Sciatic nerve (tissue), 2 donors: ENCODE measurements around the gene CRIP2. TPM values are rescaled to one million over a fixed set of nuclear protein-coding genes. Genes with fewer than 3 reads are reported as not detected.

Experiments
- ATAC-seq: fragments of 200-7000 bp; cut with Tn5 transposase; one replicate; pipeline ENCODE4 v1.9.1; 2020; ENCODE audit warnings: mild to moderate bottlenecking, moderate library complexity
- DNase-seq: peaks from one replicate; pipeline ENCODE4 v3.0.0-alpha.2; 2020; ENCODE audit warnings: low spot score
- intact Hi-C: fragments of 100-400 bp; cut with DNase I; formaldehyde crosslinking; loops from one replicate; pipeline ENCODE4 v1.14.2; 2022
- total RNA-seq: library from RNA; stranded (reverse); fragmentation: NEBNext Ultra II Directional; extraction: Animal tissue kit (Norgen Biotek cat#: 25700); gene quantifications from one replicate; pipeline ENCODE4 v1.2.1, GENCODE V29; 2021
- donor health status: DM: no; HTN: no; CAD: no.
- donor health status: DM: no; HTN: no; CAD: no.

Gene CRIP2
- total RNA-seq, 1 donor from 2014 or later, result 172 TPM

DNA sequence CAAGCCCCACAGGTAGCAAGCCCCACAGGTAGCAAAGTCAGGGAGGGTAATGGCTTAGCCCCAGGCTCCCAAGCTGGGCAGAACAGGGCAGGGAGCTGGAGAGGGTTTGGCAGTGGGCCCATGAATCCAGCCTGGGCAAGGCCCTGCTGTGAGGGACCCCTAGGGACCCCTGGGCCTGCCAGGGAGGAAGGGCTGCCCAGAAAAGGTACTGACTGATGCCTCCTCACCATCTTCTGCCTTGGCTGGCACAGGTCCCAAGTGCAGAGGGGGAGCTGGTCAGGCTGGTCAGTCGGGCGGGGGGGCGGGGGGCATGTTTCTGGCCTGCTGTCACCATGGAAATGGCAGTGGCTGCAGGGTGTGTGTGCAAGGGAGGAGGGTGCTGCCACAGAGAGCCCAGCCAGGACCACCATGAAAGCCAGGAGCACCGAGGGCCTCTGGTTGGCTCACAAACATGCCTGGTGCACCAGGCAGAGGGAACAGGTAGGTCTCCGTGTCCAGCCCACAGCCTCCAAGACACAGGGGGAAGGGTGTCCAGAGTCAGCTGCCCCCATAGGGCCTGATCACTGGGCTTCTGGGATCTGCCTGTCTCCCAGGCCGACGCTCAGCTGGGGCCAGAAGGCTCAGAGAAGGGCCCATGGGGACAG, 1.5 kb upstream of the CRIP2 start:
- ATAC-seq (no peak), DNase-seq (no peak)
- intact Hi-C loops, result no loop called here

DNA sequence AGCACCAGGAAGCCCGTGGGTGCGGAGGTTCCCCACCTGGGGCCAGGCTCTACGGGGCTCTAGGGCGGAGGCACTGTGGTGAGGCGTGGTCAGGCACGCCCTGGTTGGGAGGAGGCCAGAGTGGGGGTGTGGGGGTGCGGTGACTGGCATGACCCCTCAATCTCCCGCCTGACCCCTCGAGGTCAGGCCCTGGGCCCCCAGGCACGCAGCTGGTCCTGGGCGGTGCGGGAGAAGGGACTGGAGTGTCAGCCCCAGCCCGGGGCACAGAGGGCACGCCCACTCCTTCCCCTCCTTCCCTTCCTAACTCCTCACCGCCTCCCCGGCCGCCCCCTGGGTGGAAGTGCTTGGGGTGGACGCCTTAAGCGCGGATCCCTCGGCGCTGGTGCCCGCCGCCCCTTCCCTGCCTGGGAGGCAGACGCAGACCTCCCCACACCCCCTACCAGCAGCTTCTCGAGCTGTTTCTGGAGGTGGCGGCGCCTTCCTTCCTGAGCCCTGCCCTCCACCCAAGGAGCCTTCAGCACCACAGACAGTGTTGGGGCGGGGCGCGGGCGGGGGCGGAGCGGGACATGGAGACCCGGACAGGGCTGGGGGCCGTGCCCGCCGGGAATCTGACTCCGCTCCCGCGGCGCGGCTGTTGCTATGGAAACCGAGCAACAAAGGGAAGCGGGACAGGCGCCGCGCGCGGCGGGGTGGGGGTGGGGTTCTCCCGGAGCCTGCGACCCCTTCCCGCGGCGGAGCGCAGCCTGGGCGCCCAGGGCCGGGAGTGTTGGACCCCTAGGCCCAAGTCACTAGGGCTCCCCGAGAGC, 741 bp upstream of the CRIP2 start:
- intact Hi-C loops, result no loop called here
- ATAC-seq, result peak; percentile 40
- DNase-seq, result peak; percentile 89

DNA sequence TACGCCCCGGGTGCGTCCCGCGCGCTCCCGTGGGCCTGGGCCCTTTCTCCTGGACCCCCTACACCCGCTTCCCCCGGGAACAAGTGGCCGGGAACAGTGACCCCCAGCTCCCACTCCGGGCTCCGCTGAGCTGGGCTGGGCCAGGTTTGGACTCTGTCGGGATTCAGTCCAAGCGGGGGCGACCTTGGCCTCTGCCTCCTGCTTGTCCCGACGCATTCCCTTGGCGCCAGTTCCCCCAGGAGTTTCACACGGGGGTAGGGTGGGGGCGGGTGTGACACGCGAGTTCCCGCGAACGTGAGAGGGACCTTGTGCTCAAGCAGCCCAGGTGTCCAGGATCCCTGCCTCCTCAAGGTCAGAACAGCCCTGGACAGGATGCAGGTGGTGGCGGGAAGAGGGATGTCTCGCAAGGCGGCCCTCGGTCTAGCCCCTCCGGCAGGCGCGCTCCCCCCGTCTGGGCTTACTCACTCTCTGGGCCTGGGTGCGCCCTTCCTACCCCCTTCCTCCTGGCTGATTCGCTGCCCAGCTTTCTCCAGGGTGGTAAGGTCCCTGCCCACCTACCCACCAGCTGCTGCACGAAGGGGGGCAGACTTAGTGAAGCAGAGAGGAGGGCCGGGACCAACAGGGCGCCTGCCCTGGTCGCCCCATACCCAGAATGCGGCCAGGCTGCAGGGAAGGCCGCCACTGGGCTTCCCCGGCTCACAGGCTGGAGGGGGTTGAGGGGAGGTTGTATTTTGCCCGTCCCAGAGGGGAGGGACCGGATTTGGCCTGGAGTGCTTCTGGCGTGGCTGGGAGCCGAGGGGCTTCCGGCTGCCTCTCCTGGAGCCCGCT, 862 bp downstream of the CRIP2 start:
- ATAC-seq (peak; percentile 9), DNase-seq (no peak)
- intact Hi-C loops, result no loop called here

DNA sequence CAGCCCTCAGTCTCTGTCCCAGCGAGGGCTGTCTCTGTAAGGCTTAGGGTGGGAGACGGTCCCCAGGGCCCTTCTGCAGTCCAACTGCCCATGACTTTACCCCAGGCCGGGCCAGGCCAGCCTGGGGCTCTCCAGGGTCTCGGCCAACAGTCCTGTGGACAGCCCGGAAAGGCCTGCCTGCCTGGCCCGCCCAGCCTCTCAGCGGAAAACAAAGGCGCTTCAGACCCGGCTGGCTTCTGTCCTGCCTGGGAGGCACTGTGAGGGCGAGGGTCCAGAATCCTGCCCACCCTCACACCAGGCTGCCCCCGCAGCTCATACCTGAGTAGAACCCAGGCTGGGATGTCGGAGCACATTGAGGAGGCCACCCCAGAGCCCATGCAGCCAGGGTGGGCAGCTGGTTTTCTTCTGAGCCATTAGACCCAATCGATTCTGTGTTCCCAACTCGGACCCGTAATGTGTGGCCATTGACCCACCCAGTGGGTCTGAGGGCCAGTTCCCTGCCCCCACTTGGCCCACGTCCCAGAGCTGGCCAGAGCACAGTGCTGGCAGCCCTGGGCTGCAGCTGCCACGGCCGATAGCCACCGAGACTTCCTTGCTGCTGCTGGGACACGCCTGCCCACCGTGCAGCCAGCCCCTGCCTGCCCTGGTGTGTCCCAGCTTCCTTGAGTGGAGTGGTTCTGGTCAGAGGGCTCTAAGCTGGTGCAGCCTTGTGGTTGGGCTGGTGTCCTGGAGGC, 1.6 kb downstream of the CRIP2 start:
- ATAC-seq (peak; percentile 46), DNase-seq (no peak)
- intact Hi-C loops, result no loop called here

DNA sequence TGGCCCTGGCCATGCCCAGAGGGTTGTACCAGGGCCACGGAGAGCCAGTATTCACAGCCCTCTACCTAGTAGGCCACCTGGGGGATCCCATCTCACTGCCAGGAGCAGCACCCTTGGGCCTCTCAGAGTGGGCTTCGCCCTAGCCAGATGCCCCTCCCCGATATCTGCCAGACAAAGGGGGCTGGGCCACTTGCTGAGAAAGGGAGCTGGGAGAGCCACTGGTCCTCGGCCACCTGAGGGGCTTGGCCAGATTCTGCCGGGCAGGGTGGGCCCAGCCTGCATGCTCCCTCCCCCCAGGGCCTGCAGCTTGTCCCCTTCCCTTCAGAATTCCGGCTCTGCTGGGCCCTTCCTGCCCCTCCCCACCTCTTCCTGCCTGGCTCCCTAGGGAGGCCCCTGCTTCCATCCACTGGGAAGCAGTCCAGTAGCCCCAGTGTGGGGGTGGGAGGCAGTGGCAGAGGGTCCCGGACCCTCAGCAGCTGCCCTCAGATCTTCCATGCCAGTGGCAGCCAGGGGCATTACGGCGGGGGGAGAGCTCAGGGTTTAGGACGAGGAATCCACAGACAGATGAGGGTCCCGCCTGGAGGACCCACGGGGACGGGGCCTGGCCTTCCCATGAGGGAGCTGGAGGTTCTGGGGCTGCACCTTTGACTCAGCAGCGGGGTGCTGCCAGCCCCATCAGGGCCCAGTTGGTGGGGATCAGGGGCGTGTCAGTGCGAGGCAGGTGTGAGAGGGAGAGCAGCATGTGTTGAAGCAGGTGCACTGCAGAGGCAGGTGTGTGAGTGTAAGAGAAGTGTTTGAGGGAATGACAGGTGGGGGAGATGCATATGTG, 2.4 kb downstream of the CRIP2 start:
- intact Hi-C loops, result no loop called here
- no peak for DNase-seq
- ATAC-seq, result no peak

DNA sequence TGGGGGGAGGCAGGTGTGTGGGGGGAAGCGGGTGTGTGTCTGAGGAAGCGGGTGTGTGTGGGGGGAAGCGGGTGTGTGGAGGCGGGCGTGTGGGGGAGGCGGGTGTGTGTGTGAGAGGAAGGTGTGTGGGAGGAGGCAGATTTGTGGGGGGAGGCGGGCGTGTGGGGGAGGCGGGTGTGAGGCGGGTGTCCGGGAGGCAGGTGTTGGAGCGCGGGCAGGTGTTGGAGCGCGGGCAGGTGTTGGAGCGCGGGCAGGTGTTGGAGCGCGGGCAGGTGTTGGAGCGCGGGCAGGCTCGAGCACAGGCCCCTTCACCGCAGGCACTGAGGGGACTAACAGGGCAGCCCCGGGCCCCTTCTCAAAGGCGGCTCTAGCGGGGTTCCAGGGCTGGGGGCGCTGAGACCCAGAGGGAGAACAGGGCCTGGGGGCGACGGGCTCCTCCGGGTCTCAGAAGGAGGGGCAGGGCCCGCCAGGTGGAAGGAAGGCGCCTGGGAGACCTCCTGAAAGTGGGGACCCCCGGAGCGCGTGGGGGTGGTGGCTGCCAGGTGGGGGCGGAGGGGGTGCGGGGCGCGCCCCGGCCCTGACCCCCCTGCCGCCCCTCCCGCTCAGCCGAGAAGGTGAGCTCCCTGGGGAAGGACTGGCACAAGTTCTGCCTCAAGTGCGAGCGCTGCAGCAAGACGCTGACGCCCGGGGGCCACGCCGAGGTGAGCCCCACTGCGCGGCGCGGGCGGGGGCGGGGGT, 3.2 kb downstream of the CRIP2 start:
- intact Hi-C loops, result no loop called here
- DNase-seq, result no peak
- ATAC-seq, result no peak

DNA sequence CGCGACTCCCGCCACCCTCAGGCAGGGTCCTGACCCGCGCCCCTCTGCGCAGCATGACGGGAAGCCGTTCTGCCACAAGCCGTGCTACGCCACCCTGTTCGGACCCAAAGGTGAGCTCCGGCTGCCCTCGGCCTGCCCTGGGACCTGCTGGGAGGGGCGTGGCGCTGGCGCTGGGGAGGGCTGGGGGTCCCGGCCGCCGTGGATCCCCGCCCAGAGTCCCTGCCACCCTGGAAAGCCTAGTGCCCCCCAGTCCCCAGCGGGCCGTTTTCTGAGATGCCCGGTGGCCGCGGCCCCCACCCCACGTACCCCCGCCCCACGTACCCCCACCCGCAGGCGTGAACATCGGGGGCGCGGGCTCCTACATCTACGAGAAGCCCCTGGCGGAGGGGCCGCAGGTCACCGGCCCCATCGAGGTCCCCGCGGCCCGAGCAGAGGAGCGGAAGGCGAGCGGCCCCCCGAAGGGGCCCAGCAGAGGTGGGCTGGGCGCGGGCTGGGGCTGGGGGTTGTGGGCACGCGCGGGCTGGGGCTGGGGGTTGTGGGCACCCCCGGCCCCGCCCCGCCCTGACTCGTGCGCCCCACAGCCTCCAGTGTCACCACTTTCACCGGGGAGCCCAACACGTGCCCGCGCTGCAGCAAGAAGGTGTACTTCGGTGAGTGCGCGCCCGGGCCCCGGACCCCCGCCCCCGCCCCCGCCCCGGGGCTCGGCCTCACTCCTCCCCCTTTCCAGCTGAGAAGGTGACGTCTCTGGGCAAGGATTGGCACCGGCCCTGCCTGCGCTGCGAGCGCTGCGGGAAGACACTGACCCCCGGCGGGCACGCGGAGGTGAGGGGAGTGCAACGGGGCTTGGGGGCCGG, 4.0 kb downstream of the CRIP2 start:
- DNase-seq (no peak), ATAC-seq (no peak)
- intact Hi-C loops, result no loop called here

DNA sequence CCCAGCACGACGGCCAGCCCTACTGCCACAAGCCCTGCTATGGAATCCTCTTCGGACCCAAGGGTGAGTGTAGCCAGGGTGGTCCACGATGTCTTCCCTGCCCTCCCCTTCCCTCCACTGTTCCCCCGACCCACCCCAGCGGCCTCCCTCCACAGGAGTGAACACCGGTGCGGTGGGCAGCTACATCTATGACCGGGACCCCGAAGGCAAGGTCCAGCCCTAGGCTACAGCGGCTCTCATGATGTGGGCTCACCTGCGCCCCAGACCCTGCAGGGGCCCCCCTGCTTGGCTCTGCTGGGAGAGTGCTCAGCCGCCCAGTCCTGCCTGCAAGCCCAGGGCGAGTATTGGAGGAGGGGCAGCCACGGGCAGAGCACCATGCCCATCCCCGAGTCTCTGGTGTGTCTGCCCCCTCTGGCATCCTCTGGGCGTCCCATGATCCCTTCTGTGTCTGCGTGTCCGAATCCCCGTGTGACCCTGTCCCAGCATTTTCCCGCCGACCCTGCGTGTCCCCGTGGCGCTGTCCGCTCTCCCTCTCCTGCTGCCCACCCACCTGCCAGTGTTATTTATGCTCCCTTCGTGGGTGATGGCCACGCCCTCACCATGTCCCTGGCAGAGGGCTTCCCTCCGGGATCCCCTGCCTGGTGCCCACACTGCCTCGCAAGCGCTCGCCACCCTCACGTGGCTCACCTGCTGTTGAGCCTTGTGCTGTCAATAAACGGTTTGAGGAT, 5.0 kb downstream of the CRIP2 start:
- intact Hi-C loops, result no loop called here
- ATAC-seq, result no peak
- no peak for DNase-seq

DNA sequence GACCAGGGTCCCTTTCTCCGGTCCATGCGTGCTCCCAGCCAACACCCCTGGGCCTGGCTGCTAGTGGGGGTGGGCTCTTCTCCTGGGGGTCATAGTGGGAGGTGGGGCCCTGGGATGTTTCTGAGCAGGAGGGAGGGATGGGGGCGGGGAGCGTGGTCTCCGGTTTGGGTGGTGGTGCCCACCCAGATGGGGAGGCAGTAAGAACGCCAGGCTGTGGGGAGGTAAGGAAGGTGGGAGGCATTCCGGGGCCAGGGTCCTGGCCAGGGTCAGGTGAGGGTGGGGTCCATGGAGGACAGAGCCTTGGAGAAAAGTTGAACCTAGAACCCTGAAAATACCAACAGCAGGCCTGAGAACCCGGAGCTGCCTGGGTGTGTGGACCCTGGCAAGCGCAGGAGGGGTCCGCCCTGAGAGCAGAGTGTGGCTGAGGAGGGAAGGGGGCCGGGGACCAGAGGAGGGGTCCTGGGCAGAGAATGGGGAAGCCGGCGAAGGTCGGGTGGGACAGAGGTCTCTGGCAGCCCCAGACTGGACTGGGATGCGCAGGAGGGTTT, 5.7 kb downstream of the CRIP2 start:
- intact Hi-C loops, result no loop called here
- DNase-seq, result no peak
- no peak for ATAC-seq

DNA sequence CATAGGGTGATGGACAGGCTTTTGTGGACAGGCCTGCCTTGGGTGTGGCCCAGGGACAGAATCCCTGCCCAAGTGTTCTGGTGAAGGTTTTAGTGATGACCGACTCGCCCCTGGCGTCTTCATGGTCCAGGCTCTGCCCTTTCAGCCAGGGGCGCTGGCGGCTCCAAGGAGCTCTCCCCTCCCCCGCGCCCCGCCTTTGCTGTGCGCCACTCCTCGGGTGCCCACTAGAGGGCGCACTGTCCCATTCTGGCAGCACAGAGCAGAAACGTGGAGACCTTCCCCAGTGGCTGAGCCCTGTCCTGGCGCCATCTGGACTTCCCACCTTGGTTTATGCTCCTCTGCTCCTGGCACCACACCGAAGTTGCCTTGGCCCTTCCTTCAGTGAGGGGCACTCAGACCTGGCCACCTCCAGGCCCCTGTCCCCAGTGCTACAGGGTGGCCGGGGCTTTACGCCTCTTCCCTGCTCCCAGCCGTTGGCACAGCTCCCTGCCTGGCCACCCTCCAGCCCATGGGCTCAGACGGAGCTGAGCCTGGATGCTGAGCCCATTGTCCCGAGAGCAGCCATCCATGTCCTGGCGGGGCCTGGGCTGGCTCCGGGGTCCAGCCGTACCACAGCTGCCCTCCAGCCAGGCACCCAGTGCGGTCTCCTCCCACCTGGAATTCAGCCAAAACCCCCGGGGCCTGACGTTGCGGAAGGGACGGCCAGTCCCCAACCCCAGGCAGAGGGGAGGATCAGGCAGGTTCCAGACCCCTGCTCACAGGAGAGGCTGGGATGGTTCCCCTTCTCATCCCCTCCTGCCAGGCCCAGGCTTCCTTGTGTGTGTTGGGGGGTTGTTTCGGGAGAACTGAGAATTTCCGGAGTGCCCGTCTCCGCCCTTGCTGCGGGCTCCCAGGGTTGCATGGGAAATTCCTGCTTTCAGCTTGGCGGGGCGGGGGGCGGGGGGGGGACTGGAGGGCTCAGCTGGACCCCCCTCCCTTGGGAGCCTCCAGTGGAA, 6.5 kb downstream of the CRIP2 start:
- intact Hi-C loops, result no loop called here
- ATAC-seq (peak; percentile 83), DNase-seq (peak; percentile 93)

DNA sequence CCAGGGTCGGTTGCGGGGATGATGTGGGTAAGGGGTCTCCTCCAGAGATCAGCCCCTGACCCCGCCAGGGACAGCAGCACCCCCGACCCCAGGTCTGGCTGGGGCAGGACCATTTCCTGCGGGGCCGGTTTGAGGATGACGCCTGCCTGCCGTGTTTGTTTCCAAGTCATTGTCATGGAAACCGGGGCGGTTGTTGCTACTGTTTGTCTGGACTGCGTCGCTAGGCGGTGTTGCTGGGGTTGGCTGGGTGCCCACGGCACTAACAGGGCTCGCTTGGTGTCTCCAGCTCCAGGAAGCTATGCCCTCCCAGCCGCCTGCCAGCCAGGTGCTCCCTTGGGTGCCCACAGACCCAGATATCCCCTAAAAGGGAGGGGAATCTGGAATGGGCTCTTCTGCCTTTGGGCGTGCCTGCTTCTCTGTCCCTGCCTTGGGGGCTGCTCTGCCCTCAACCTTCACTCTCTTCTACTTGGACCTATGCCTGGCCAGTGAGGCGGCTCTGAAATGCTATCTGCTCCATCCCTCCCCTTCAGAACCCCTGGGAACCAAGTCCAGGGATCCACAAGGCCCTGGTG, 7.4 kb downstream of the CRIP2 start:
- ATAC-seq (peak; percentile 89), DNase-seq (peak; percentile 96)
- intact Hi-C loops, result no loop called here

DNA sequence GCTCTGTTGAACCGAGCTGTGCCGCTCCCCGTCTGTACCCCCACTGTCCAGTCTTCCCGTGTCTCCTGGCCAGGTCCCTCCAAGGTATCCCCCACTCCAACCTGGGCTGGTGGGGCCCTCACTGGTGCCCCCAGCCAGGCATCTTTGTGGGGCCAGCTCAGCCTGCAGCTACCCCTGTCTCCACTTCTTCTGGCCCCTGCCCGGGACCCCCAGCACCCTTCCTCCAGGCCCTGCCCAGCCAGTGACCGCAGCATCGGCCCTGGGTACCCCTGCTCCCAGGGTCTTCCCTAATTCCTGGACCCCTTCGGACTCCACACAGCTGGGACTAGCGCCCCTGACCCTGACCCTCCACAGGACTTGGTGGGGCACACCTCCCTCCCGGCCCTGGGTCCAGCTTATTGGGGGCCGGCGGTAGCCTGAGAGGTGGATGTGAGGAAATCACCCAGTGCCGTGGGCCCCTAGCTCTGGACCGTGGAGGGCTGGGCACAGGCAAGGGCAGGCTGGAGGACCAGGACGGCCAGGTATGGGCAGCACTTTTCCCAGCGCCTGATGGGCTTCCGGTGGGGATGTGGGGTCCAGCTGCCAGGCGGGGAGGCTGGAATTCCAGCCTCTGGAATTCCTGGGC, 8.0 kb downstream of the CRIP2 start:
- intact Hi-C loops, result no loop called here
- ATAC-seq, result no peak
- DNase-seq, result no peak

DNA sequence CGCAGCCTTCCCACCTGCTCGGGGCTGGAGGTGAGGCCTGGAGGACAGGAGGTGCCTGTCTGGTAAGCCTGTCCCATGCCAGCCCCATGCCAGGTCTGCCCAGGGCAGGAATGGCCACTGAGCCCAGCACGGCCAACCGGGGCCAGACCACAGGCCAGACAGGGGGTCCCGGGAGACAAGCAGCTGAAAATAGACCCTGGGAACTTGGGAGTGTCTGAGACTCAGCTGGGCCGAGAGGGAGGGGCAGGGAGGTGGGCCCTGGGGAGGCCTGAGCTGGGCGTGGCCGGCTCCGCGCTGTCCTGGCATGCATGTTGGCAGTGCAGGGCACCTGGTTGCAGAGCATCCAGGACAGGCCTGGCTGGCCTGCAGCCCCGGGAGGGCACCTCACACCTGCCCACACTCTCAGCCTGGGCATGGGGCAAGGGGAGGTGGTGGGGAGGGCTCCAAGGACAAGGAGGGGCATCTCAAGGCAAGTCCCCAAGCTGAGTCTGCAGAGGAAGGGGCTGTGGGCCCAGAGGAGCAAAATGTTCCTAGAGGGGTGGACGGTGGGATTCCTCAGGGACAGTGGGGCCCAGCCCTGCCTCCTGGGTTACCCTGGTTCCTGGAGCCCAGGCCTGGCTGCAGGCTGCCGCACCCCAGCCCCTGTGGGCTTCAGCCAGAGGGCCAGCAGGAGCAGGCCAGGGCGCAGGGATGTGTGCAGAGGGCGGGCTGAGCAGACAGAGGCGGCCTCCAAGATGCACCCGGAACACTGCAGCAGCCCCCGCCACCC, 8.9 kb downstream of the CRIP2 start:
- no peak for DNase-seq
- intact Hi-C loops, result no loop called here
- ATAC-seq, result no peak
